ENCODE measurements around the gene ARID5B.

ARID5B gene

GRCh38 chr10:62019013-62019684 lies 117.7 kb downstream of the ARID5B start:
- Histone ChIP-seq H3K4me3 (peak overlapping the region; percentile 1), H3K27ac (peak overlapping the region; percentile 70 to 80)
- no peak for TF ChIP-seq CTCF (IDR thresholded peaks at IDR 0.05)
- no peak for DNase-seq (ENCODE audit: low spot score)

DNA sequence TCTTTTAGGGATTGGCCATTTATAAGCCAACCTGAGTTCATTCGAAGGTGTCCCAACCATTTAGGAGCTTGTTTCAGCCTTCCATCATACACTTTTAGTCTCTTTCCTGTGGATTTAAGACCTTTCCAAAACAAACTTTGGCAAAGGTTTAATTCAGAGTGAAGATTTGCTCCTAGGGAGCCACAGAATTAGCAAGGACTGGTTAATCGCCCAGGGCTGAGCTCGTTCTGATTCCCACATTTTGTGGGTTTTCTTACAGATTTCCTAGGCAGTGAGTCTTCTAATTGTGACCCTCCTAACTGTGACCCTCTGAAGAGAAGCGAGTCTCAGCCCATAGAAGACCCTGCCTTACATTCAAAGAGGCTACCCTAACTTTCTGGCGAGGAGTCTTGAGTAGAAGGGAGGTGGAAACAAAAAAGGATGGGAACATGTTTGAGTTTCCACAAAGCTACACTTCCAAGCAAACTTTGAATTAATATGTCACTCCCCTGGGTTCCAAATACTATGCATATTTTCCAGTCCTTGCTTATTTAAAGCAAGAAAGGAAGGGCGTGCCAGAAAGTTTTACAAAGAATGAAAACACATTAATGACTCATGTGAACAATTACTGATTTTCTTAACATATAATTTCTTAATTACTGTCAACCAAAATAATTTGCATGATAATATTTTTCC lies 118.3 kb downstream of the ARID5B start:
- Histone ChIP-seq H3K4me3 (peak overlapping the region; percentile 1), H3K27ac (peak overlapping the region; percentile 70 to 80)
- no peak for DNase-seq (ENCODE audit: low spot score)
- no peak for TF ChIP-seq CTCF (IDR thresholded peaks at IDR 0.05)

GRCh38 chr10:62021128-62021665 lies 119.7 kb downstream of the ARID5B start:
- Histone ChIP-seq H3K4me3 (no peak overlapping the region), H3K27ac (peak overlapping the region in 1 of 2 donors; percentile 16)
- TF ChIP-seq CTCF (IDR thresholded peaks at IDR 0.05) = no peak
- DNase-seq (ENCODE audit: low spot score) = no peak

DNA sequence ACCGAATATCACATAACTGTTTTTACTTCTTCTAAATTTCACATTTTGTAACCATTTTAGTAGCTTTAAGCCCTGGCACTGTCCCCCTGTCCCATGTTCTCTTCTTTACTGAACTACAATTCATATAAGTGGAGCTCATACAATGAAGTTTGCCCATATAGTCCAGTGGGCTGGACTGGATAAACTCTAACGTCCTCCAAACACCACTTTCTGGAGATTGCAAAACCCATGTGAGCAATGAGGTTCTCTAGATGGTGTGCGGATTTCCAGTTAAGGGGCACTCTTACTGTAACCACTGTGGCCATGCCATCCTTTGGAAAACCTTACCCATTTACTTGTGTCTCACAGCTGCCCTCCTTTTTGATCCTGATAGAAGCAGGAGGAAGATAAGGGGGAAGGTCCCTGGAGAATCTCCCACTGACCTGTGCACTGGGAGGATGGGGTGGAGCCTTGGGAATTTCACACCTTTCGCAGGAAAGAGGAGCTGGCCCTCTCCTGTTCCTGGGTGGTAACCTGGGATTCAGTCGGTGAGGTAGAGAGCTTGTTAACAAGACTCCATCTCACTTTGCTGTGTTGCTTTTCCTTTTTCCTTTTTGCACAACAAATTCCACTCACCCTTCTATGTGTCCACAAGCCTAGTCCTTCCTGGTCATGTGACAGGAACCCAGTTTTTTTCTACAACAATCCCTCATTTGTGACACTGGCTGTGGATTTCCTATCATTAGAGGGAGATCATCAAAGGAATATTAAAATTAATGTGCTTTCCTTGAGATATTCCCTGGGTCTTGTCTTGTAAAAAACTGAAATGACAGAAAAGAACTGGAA lies 120.7 kb downstream of the ARID5B start:
- Histone ChIP-seq H3K27ac (peak overlapping the region in 1 of 2 donors; percentile 16), H3K4me3 (no peak overlapping the region)
- TF ChIP-seq CTCF (IDR thresholded peaks at IDR 0.05) = no peak
- no peak for DNase-seq (ENCODE audit: low spot score)

DNA sequence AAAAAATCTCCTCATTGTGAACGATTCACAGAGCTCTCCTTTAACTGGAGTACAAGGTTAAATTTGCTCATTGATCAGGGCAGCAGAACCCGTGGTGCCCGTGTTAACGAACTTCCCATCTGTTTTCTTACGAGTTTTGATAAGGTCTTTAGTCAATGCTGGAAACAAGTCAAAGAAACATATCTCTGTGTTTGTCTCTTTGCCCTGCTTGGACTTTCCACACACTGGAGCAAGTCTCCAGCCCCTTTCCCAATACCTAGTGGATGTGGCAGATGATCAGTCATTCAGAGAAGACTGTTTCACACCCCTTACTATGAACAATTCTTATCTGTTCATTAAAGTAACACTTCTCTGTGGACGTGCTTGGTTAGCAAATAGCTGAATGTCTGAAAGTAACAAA lies 121.3 kb downstream of the ARID5B start:
- H3K27ac ChIP-seq = no peak overlapping the region
- no peak for DNase-seq (ENCODE audit: low spot score)
- no peak for TF ChIP-seq CTCF (IDR thresholded peaks at IDR 0.05)
- no peak overlapping the region for H3K4me3 ChIP-seq

GRCh38 chr10:62023329-62023728 lies 121.8 kb downstream of the ARID5B start:
- H3K4me3 ChIP-seq = no peak overlapping the region
- no peak for TF ChIP-seq CTCF (IDR thresholded peaks at IDR 0.05)
- H3K27ac ChIP-seq = no peak overlapping the region
- no peak for DNase-seq (ENCODE audit: low spot score)
